GM19438 (cell line): ENCODE results near the gene SMPD2.

Experiments
- ATAC-seq: cut with Tn5 transposase; IDR thresholded peaks from one replicate; pipeline ENCODE4 v1.9.1; 2021; ENCODE audit warnings: low read depth; ENCODE audit not compliant: unreplicated experiment

Gene SMPD2

GRCh38 chr6:109483735-109484057 lies 43.2 kb downstream of the SMPD2 start:
- no peak for ATAC-seq

GRCh38 chr6:109484122-109484521 lies 43.6 kb downstream of the SMPD2 start:
- ATAC-seq: no peak

- ATAC-seq: no peak
Measured at GRCh38 chr6:109485266-109485935, 44.9 kb downstream of the SMPD2 start.

DNA sequence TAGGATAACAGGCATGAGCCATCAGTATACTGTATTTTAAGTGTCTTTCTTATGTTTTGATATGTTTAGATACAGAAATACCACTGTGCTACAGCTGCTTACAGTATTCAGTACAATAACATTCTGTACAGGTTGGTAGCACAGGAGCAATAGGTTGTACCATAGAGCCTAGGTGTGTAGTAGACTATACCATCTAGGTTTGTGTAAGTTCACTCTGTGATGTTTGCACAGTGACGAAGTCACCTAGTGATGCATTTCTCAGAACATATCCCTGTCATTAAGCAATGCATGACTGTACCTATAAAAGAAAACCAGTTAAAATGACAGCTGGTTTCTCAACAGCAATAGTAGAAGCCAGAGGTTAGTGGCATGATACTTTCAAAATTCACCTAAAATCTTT lies 45.5 kb downstream of the SMPD2 start:
- ATAC-seq: no peak

GRCh38 chr6:109488001-109488400 lies 47.5 kb downstream of the SMPD2 start:
- ATAC-seq: no peak

DNA sequence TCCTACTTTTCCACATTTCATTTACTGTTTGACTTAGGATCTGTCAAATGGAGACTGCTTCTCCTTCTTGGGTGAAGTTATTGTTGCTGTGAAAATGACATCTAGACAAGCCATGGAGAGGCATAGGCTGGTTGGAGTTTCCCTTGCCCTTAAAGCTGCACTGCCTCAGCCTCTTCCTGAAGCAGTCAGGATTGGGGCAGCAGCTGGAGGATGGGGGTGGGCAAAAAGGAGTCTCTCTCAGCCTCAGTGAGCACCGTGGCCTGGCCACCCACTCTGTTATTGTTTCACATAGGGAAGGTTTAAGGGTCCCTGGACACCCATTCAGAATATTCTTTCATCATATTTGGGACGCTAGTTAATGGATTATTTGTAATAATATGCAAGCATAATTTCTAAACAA lies 50.2 kb downstream of the SMPD2 start:
- no peak for ATAC-seq

- no peak for ATAC-seq
Measured at GRCh38 chr6:109491207-109491938, 50.8 kb downstream of the SMPD2 start.
